Smooth muscle cell (in vitro differentiated cells): ENCODE measurements around the gene TOR1AIP2. TPM values are rescaled to one million over a fixed set of nuclear protein-coding genes. Genes with fewer than 3 reads are reported as not detected.
A peak's percentile ranks its signal among the peaks of the same experiment; 100 is the strongest.

Experiments
- DNase-seq: peaks from one replicate; lab custom pipeline; 2025; ENCODE audit not compliant: unreplicated experiment; lab: John Stamatoyannopoulos, UW
- H2AFZ ChIP-seq: fragments of 200-600 bp; sonication (generic); 2 replicates; pipeline ENCODE4 v1.6.0; 2016; ENCODE audit warnings: antibody characterized with exemption, low read depth, mild to moderate bottlenecking
- H3F3A ChIP-seq: fragments of 200-600 bp; sonication (generic); 2 replicates; pipeline ENCODE4 v1.6.0; 2017; ENCODE audit warnings: antibody characterized with exemption, low read depth
- H3K27ac ChIP-seq: fragments of 200-600 bp; sonication (generic); 2 replicates; pipeline ENCODE4 v1.5.1; 2016; ENCODE audit warnings: low read depth, mild to moderate bottlenecking
- H3K27me3 ChIP-seq: fragments of 200-600 bp; sonication (generic); 2 replicates; pipeline ENCODE4 v1.6.1; 2016; ENCODE audit warnings: low read depth, mild to moderate bottlenecking
- H3K36me3 ChIP-seq: fragments of 200-600 bp; sonication (generic); 2 replicates; pipeline ENCODE4 v1.5.1; 2016; ENCODE audit warnings: low read depth
- H3K4me1 ChIP-seq: fragments of 200-600 bp; sonication (generic); 2 replicates; pipeline ENCODE4 v1.5.1; 2016; ENCODE audit warnings: low read depth
- H3K4me2 ChIP-seq: fragments of 200-600 bp; sonication (generic); 2 replicates; pipeline ENCODE4 v1.6.0; 2016; ENCODE audit warnings: mild to moderate bottlenecking
- H3K4me3 ChIP-seq: fragments of 200-600 bp; sonication (generic); 2 replicates; pipeline ENCODE4 v1.5.1; 2016; ENCODE audit warnings: mild to moderate bottlenecking
- H3K79me2 ChIP-seq: fragments of 200-600 bp; sonication (generic); 2 replicates; pipeline ENCODE4 v1.6.0; 2016; ENCODE audit warnings: low read depth, mild to moderate bottlenecking
- H3K9ac ChIP-seq: fragments of 200-600 bp; sonication (generic); 2 replicates; pipeline ENCODE4 v1.6.0; 2016; ENCODE audit warnings: low read depth
- H3K9me3 ChIP-seq: fragments of 200-600 bp; sonication (generic); replicated peaks from 2 replicates; pipeline ENCODE4 v1.5.1; 2016; ENCODE audit warnings: low read depth
- H4K20me1 ChIP-seq: fragments of 200-600 bp; sonication (generic); 2 replicates; pipeline ENCODE4 v1.6.0; 2016; ENCODE audit warnings: low read depth
- CTCF ChIP-seq: fragments of 200-600 bp; sonication (generic); IDR thresholded peaks from 2 replicates; pipeline ENCODE4 v1.5.1; 2017; ENCODE audit warnings: borderline replicate concordance, mild to moderate bottlenecking, antibody characterized with exemption; ENCODE audit not compliant: insufficient read depth, poor library complexity, severe bottlenecking
- WGBS: methylation state at CpG from one replicate; pipeline ENCODE4 v1.1.7; 2016; ENCODE audit warnings: low lambda C conversion rate; 5-methylcytosine and 5-hydroxymethylcytosine counted together
- polyA plus RNA-seq: library from polyadenylated mRNA; unstranded; fragments of >200 nt; fragmentation: Nextera tagmentation; extraction: Ambion mirVana; gene quantifications from 2 replicates; pipeline ENCODE4 v1.2.1, GENCODE V29; 2016
- total RNA-seq: library from RNA; depleted of rRNA; stranded (reverse); fragments of >200 nt; gene quantifications from 2 replicates; pipeline ENCODE4 v1.2.3, GENCODE V29; 2014

The TOR1AIP2 gene
- total and polyA plus RNA-seq, 2 experiments from 2014 or later = 14.2 to 105 TPM

GRCh38 chr1:179820226-179820970, 57.2 kb downstream of the TOR1AIP2 start:
- 87% methylated on average over 9 of the region's 9 CpGs for WGBS
- Histone ChIP-seq H3K9me3 (no peaks in the 10 kb centered on the region), H3K4me1 (peaks cover 1% of the 10 kb centered on the region), H3K36me3 (no peaks in the 10 kb centered on the region), H3K4me2 (no peak overlapping the region), H3K27ac (no peak overlapping the region), H3K9ac (no peak overlapping the region), H3K79me2 (no peaks in the 10 kb centered on the region), H4K20me1 (no peaks in the 10 kb centered on the region), H3F3A (no peaks in the 10 kb centered on the region), H2AFZ (no peak overlapping the region), H3K4me3 (no peak overlapping the region), H3K27me3 (peaks cover 22% of the 10 kb centered on the region)
- no peak for TF ChIP-seq CTCF
- no peak for DNase-seq

- H3K27ac ChIP-seq = no peak overlapping the region
- H3K79me2 ChIP-seq = no peaks in the 10 kb centered on the region
- peaks cover 3% of the 10 kb centered on the region for H3K4me1 ChIP-seq
- H3K4me2 ChIP-seq = peak overlapping the region; percentile 21
- DNase-seq = no peak
- H2AFZ ChIP-seq = no peak overlapping the region
- H3K9me3 ChIP-seq = no peaks in the 10 kb centered on the region
- WGBS = 54% methylated on average over 14 of the region's 14 CpGs
- H3K4me3 ChIP-seq = no peak overlapping the region
- H3K36me3 ChIP-seq = no peaks in the 10 kb centered on the region
- H3K9ac ChIP-seq = no peak overlapping the region
- no peaks in the 10 kb centered on the region for H4K20me1 ChIP-seq
- no peaks in the 10 kb centered on the region for H3F3A ChIP-seq
- peaks cover 24% of the 10 kb centered on the region for H3K27me3 ChIP-seq
- no peak for TF ChIP-seq CTCF
Measured at GRCh38 chr1:179818743-179819173, 58.8 kb downstream of the TOR1AIP2 start.

GRCh38 chr1:179818260-179818659, 59.3 kb downstream of the TOR1AIP2 start:
- WGBS = 97% methylated on average over 7 of the region's 7 CpGs
- no peak for TF ChIP-seq CTCF
- Histone ChIP-seq H3K9me3 (no peaks in the 10 kb centered on the region), H3K4me2 (no peak overlapping the region), H3K9ac (no peak overlapping the region), H3K27ac (no peak overlapping the region), H3F3A (no peaks in the 10 kb centered on the region), H3K4me1 (peaks cover 3% of the 10 kb centered on the region), H3K36me3 (no peaks in the 10 kb centered on the region), H2AFZ (no peak overlapping the region), H3K4me3 (no peak overlapping the region), H4K20me1 (no peaks in the 10 kb centered on the region), H3K27me3 (peaks cover 24% of the 10 kb centered on the region), H3K79me2 (no peaks in the 10 kb centered on the region)
- no peak for DNase-seq

- H3F3A ChIP-seq = no peaks in the 10 kb centered on the region
- no peaks in the 10 kb centered on the region for H3K36me3 ChIP-seq
- no peak overlapping the region for H2AFZ ChIP-seq
- WGBS = 80% methylated on average over 8 of the region's 8 CpGs
- H3K4me2 ChIP-seq = no peak overlapping the region
- H3K27me3 ChIP-seq = peaks cover 24% of the 10 kb centered on the region
- H3K9me3 ChIP-seq = no peaks in the 10 kb centered on the region
- TF ChIP-seq CTCF = no peak
- H3K4me3 ChIP-seq = no peak overlapping the region
- H4K20me1 ChIP-seq = no peaks in the 10 kb centered on the region
- H3K79me2 ChIP-seq = no peaks in the 10 kb centered on the region
- H3K4me1 ChIP-seq = peaks cover 3% of the 10 kb centered on the region
- no peak for DNase-seq
- H3K9ac ChIP-seq = no peak overlapping the region
- no peak overlapping the region for H3K27ac ChIP-seq
Measured at GRCh38 chr1:179817789-179818188, 59.8 kb downstream of the TOR1AIP2 start.
